Mucosa of descending colon (tissue), 3 donors: ENCODE results near the gene CLTCL1. TPM values are rescaled to one million over a fixed set of nuclear protein-coding genes. Genes with fewer than 3 reads are reported as not detected.
A peak's percentile ranks its signal among the peaks of the same experiment; 100 is the strongest.

Source experiments
- ATAC-seq: fragments of 200-7000 bp; cut with Tn5 transposase; one replicate; pipeline ENCODE4 v1.9.1; 2020; ENCODE audit warnings: mild to moderate bottlenecking, moderate library complexity
- DNase-seq, 3 donors: peaks; one replicate each; pipeline ENCODE4 v3.0.0-alpha.2; 2020
- H3K36me3 ChIP-seq: fragments of 200-600 bp; one replicate; pipeline ENCODE4 v1.8.0; 2021; ENCODE audit warnings: low read depth, mild to moderate bottlenecking
- H3K4me1 ChIP-seq: fragments of 200-600 bp; one replicate; pipeline ENCODE4 v1.8.0; 2021; ENCODE audit warnings: low read depth, mild to moderate bottlenecking
- H3K4me3 ChIP-seq: fragments of 200-600 bp; one replicate; pipeline ENCODE4 v1.8.0; 2021; ENCODE audit warnings: mild to moderate bottlenecking
- H3K9me3 ChIP-seq: fragments of 200-600 bp; one replicate; pipeline ENCODE4 v1.8.0; 2021; ENCODE audit warnings: mild to moderate bottlenecking
- intact Hi-C, 2 donors: fragments of 100-400 bp; cut with DNase I in 1 of 2; cut with micrococcal nuclease in 1 of 2; formaldehyde crosslinking; loops; one replicate each; pipeline versions ENCODE4 v1.11.0 to v1.11.1; 2022; cut with DNase I, micrococcal nuclease
- total RNA-seq, 3 donors: library from RNA; stranded (reverse); fragmentation: NEBNext Ultra II Directional in 2 of 3; extraction: Animal tissue kit (Norgen Biotek cat#: 25700) in 2 of 3; gene quantifications; one replicate each; pipeline versions ENCODE4 v1.2.1 to v1.2.4, GENCODE V29; 2021 to 2023
- TF ChIP-seq, protein P1 (sequence below): fragments of 200-600 bp; IDR thresholded peaks from one replicate; pipeline ENCODE4 v1.8.0; 2022; ENCODE audit warnings: antibody characterized with exemption, mild to moderate bottlenecking
- donor health status: DM: no; HTN: no; CAD: no; lungs with moderate emphysema.
- donor health status: DM: no; HTN: no; CAD: no.
- donor health status: DM: no; HTN: yes; CAD: no.

CLTCL1 gene
- total RNA-seq, 3 donors from 2014 or later: 3.0 to 5.9 (median 5.7) TPM

GRCh38 chr22:19176175-19176643 is 115.3 kb downstream of the CLTCL1 start:
- Histone ChIP-seq H3K4me1 (peaks cover 37% of the 10 kb centered on the region), H3K9me3 (no peaks in the 10 kb centered on the region), H3K36me3 (no peaks in the 10 kb centered on the region), H3K4me3 (no peak overlapping the region)
- DNase-seq: peak in 2 of 3 donors; percentile 36 to 54
- TF ChIP-seq, protein P1, sequence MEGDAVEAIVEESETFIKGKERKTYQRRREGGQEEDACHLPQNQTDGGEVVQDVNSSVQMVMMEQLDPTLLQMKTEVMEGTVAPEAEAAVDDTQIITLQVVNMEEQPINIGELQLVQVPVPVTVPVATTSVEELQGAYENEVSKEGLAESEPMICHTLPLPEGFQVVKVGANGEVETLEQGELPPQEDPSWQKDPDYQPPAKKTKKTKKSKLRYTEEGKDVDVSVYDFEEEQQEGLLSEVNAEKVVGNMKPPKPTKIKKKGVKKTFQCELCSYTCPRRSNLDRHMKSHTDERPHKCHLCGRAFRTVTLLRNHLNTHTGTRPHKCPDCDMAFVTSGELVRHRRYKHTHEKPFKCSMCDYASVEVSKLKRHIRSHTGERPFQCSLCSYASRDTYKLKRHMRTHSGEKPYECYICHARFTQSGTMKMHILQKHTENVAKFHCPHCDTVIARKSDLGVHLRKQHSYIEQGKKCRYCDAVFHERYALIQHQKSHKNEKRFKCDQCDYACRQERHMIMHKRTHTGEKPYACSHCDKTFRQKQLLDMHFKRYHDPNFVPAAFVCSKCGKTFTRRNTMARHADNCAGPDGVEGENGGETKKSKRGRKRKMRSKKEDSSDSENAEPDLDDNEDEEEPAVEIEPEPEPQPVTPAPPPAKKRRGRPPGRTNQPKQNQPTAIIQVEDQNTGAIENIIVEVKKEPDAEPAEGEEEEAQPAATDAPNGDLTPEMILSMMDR: no peak
- intact Hi-C loops: no loop called here
- ATAC-seq: no peak

GRCh38 chr22:19175602-19176174 is 115.8 kb downstream of the CLTCL1 start:
- no peaks in the 10 kb centered on the region for H3K36me3 ChIP-seq
- DNase-seq (peak; percentile 18 to 59 (median 36)), ATAC-seq (no peak)
- H3K4me3 ChIP-seq: no peak overlapping the region
- peaks cover 40% of the 10 kb centered on the region for H3K4me1 ChIP-seq
- intact Hi-C loops: no loop called here
- no peaks in the 10 kb centered on the region for H3K9me3 ChIP-seq
- TF ChIP-seq, protein P1: no peak

GRCh38 chr22:19175026-19175601 is 116.4 kb downstream of the CLTCL1 start:
- Histone ChIP-seq H3K9me3 (no peaks in the 10 kb centered on the region), H3K36me3 (no peaks in the 10 kb centered on the region), H3K4me1 (peaks cover 42% of the 10 kb centered on the region), H3K4me3 (no peak overlapping the region)
- intact Hi-C loops: no loop called here
- ATAC-seq: no peak
- DNase-seq: no peak
- TF ChIP-seq, protein P1: no peak

GRCh38 chr22:19174106-19175025 is 117.2 kb downstream of the CLTCL1 start:
- intact Hi-C loops: no loop called here

More at GRCh38 chr22:19174106-19175025, 117.2 kb downstream of the CLTCL1 start:
- H3K4me1 ChIP-seq: peaks cover 42% of the 10 kb centered on the region
- ATAC-seq (no peak), DNase-seq (peak in 1 of 3 donors; percentile 59)
- TF ChIP-seq, protein P1: no peak
- H3K9me3 ChIP-seq: no peaks in the 10 kb centered on the region
- H3K4me3 ChIP-seq: no peak overlapping the region
- no peaks in the 10 kb centered on the region for H3K36me3 ChIP-seq
